Mucosa of gallbladder (tissue), 1 donor: ENCODE results near the gene EDC3. TPM values are rescaled to one million over a fixed set of nuclear protein-coding genes. Genes with fewer than 3 reads are reported as not detected.

ENCODE experiments used
- DNase-seq: peaks from one replicate; pipeline ENCODE4 v3.0.0-alpha.2; 2020; ENCODE audit warnings: low spot score
- total RNA-seq: library from RNA; stranded (reverse); gene quantifications from one replicate; pipeline ENCODE4 v1.2.1, GENCODE V29; 2021
- donor health status: DM: no; HTN: no; CAD: no.

EDC3 gene
- total RNA-seq, 1 donor from 2014 or later, result 35.9 TPM

GRCh38 chr15:74584204-74584603 lies 111.6 kb downstream of the EDC3 start:
- DNase-seq, result no peak

Other genes with a start within 250 kb of the EDC3 start
- gene UBL7, start 234.9 kb downstream of the EDC3 start, total RNA-seq, result 43.1 TPM
- gene ARID3B, start 154.8 kb downstream of the EDC3 start, total RNA-seq, result 6.8 TPM
- gene CLK3, start 80.2 kb downstream of the EDC3 start, total RNA-seq, result 95.0 TPM
- gene CYP1A1, start 29.5 kb upstream of the EDC3 start, total RNA-seq, result 13.8 TPM
- 0.14 TPM for gene CYP1A2, start 52.8 kb upstream of the EDC3 start, total RNA-seq
- 74.2 TPM for gene CSK, start 86.1 kb upstream of the EDC3 start, total RNA-seq
- gene LMAN1L, start 116.8 kb upstream of the EDC3 start, total RNA-seq, result not detected
- not detected for gene CPLX3, start 130.6 kb upstream of the EDC3 start, total RNA-seq
- 42.1 TPM for gene ULK3, start 147.1 kb upstream of the EDC3 start, total RNA-seq
- gene SCAMP2, start 177.3 kb upstream of the EDC3 start, total RNA-seq, result 110 TPM
- 46.0 TPM for gene MPI, start 194.0 kb upstream of the EDC3 start, total RNA-seq
- gene FAM219B, start 210.8 kb upstream of the EDC3 start, total RNA-seq, result 80.4 TPM
- gene COX5A, start 242.0 kb upstream of the EDC3 start, total RNA-seq, result 165 TPM